GM21526 (cell line): ENCODE results near the gene NT5DC4.

Experiments used
- ATAC-seq: cut with Tn5 transposase; IDR thresholded peaks from one replicate; pipeline ENCODE4 v1.9.1; 2021; ENCODE audit warnings: moderate library complexity; ENCODE audit not compliant: unreplicated experiment, low FRiP score

Gene NT5DC4

GRCh38 chr2:112720785-112721184 is at the start of gene NT5DC4:
TSS of gene NT5DC4 (plus strand) at chr2:112721020. CDS start at chr2:112721080, 60 bp downstream.
- ATAC-seq, result no peak

GRCh38 chr2:112671801-112672200 is 49.0 kb upstream of the NT5DC4 start:
- ATAC-seq, result no peak

GRCh38 chr2:112673008-112673407 is 47.8 kb upstream of the NT5DC4 start:
- ATAC-seq, result no peak

GRCh38 chr2:112674229-112674628 is 46.6 kb upstream of the NT5DC4 start:
- no peak for ATAC-seq

- ATAC-seq, result no peak
These were observed 41.3 kb upstream of the NT5DC4 start for GRCh38 chr2:112679484-112679883.

GRCh38 chr2:112680666-112681101 is 40.1 kb upstream of the NT5DC4 start:
- ATAC-seq, result no peak

- no peak for ATAC-seq
These were observed 38.7 kb upstream of the NT5DC4 start for GRCh38 chr2:112682101-112682500.

GRCh38 chr2:112683550-112684414 is 37.0 kb upstream of the NT5DC4 start:
- no peak for ATAC-seq

- no peak for ATAC-seq
These were observed 36.4 kb upstream of the NT5DC4 start for GRCh38 chr2:112684415-112684775.

DNA sequence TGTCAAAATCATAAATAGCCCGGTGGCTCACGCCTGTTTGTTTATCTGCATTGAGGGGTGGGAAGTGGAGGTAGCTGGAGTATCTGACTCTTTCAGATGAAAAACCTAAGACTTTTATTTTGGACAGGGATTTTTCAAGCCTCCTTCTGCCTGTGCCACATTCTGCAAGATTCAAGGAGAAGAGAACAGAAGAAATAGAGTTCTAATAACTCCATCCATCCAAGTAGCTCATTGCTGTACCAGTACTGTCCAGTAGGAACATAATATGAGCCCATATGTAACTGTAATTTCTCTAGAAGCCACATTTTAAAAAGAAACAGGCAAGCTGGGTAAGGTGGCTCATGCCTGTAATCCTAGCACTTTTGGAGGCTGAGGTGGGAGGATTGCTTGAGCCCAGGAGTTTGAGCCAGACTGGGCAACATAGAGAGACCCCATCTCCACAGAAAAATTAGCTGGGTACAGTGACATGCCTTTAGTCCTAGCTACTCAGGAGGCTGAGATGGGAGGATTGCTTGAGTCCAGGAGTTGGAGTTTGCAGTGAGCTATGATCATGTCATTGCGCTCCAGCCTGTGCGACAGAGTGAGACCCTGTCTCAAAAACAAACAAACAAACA is 35.4 kb upstream of the NT5DC4 start:
- ATAC-seq, result no peak

DNA sequence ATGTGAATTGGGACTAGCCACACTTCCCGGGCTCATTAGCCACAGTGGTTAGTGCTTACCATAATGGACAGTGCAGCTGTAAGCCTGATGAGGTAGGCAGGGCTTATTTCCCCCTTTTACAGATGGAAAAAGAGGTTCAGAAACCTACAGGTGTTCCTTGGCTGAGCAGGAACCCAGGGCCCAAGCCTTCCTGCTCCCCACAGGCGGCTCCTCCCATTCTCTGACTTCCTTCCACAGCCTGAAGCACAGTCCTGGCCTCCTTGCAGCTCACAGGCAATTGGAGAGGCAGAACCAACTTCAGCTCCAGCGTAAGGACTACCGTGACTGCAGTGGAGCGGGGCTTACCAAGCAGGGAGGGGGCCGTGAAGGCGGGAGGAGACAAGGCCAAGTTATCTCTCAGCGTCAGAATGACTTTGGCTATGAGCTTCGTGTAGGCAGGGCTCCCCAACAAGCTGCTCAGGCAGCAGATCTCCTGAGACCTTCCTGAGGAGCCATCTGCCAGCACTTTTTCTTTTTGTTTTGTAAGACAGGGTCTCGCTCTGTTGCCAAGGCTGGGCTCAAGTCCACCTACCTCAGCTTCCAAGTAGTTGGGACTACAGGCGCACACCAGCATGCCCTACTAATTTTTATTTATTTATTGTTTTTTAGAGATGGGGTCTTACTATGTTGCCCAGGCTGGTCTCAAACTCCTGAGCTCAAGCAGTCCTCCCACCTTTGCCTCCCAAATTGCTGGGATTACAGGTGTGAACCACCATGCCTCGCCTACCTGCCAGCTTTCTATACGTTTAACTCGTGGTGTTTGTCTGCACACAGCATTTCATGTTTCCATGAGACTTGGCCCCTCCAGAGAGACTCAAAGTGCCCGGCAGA is 34.2 kb upstream of the NT5DC4 start:
- ATAC-seq, result peak; percentile 57

DNA sequence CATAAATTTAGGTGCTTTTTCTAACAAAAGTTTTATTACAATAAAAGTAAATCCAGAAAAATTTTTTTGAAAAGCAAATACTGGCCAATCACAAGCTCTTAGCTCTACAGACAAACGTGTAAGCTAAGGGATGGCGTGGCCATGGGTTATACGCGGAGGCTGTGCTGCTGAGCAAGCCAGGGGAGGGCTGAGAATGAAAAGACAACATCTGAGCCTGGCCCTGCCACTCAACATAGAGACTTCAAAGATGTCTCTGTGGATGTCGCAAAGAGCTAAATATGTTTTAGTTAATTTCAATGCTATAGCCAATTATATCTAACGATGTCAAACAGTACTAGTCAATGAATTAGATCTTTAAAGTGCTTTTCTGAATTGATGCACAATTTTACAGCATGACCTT is 33.3 kb upstream of the NT5DC4 start:
- no peak for ATAC-seq

- no peak for ATAC-seq
These were observed 32.5 kb upstream of the NT5DC4 start for GRCh38 chr2:112688086-112688880.

DNA sequence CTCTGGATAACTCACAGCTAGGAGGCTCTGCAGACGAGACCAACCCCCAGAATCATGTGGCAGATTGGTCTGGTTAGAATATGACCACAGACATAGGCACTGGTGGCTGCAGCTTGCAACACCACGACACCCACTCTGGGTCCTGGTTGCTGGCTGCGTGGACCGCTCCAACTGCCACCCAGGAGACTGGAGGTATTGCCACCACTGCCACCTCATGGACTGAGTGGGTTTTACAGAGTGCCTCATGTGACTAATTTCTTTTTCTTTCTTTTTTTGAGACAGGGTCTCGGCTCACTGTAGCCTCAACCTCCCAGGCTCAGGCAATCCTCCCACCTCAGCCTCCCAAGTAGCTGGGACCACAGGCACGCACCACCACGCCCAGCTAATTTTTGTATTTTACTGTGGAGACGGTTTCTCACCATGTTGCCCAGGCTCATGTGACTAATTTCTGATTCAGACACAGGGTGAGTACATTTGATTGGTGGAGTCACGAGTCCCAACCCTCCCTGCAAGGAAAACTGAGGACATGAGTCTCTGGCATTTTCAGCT is 29.9 kb upstream of the NT5DC4 start:
- no peak for ATAC-seq

GRCh38 chr2:112691881-112692281 is 28.9 kb upstream of the NT5DC4 start:
- ATAC-seq, result no peak

DNA sequence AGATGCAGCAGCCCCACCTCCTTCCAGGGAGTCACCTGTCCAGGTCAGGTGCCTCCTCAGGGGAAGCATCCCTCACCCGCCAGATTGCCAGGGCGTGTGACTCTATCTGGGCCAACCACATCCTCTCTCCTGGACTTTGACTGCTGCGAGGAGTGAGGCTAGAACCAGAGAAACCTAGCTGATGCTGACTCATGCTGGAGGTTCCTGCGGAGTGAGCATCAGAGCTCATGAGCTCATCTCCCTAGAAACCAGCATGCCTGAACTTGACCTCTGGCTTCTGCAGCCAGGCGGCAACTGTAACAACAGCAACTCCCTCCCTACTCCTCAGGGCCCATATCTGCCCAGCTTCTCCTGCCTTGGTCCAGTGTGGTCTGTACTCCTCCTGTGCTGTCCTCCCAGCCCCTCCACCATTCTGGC is 28.3 kb upstream of the NT5DC4 start:
- no peak for ATAC-seq

DNA sequence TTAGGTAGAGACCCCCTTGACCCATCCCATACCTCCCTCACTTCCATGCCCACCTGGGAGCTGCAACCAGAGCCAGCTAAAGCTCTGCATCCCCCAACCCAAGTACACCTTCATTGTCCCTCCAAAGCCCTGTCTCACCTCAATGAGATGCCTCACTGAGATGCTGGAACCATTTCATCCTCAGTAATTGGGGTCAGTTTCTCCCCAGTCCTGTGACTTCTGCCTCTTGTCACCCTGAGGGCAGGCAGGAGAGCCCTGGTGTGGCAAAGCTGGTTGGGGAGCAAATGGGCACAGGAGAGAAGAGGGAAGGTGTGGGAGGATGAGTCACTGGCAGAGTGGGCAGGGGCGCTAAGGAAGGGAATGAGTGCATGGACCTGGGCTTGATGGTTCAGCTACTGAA is 27.9 kb upstream of the NT5DC4 start:
- no peak for ATAC-seq

- ATAC-seq, result no peak
These were observed 27.2 kb upstream of the NT5DC4 start for GRCh38 chr2:112693596-112693995.

DNA sequence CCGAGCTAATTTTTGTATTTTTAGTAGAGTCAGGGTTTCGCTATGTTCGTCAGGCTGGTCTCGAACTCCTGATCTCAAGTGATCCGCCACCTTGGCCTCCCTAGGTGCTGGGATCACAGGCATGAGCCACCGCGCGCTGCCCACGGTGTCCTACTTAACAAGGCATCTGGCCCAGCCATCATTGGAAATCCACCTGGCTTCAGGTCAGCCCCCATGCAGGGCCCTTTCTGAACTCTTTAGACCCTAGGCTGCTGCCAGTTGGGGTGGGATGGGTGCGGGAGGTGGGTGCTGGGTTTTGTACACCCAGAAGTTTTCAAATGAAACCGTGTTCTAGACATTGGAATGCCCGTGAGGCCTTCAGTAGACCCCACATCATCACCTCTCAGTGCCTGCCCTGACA is 26.6 kb upstream of the NT5DC4 start:
- ATAC-seq, result no peak
